Stimulated activated CD8-positive, alpha-beta memory T cell treated with anti-CD3 and anti-CD28 coated beads, Interleukin-4, amount 100 ng/mL, for 1 hour (primary cell): Measurements from ENCODE around the gene BCL11B.

ENCODE experiments used
- DNase-seq, 2 donors: peaks; one replicate each; pipeline ENCODE4 v3.0.0-alpha.2; 2020; ENCODE audit warnings: low read depth in 2 of 2, low spot score in 1 of 2

Gene BCL11B

GRCh38 chr14:99226687-99227086 is 45.3 kb downstream of the BCL11B start:
- no peak for DNase-seq

DNA sequence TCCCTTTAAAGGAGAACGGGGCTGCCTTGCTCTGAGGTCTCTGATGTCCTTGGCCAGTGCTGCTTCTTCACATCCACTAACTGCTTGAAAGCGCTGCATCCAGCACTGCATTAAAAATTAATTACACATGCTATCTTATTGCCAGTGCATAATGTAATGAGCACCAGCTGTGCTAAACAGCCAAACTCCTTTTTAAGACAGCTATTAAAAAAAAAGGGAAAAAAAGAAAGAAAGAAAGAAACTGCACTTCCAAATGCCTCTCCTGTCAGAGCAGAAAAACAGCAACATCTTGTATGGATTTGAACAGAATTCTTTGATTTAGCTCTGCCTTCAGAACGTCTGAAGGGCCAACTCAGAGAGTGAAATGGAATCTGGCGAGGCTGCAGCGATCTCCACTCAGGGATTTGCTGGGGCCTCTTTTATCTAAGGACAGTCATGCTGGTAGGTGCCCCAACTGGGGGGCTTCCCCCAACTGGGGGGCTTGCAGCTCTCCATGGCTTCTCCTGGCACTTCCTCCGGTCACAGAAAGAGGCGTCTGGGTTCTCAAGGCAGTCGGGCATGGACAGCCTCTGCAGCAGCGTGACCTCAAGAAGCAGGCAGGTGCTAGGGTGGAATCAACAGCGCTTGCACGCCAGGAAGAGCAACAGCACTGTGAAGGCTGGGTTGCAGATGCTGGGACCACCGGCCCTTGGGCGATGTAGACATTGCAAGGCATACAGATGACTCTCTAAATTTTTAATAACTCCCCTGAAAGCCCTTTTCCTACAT is 46.4 kb downstream of the BCL11B start:
- no peak for DNase-seq

DNA sequence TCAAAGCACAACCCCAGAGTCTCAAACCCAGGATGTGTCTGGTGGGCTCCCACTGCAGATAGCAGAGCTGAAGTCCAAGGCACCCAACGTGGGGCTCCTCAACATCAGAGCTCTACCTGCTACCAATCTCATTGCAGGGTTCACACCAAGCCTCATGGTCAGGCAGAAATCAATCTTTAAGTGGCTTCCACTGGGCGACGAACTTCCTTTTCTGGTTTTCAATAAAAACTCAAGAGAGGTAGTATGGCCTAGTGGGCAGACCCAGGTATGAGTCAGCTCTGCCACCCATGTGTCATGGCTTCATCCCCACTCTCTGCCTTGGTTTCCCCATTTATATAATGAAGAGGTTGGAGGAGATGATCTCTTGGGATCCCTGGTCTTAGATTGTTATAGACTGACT is 47.0 kb downstream of the BCL11B start:
- no peak for DNase-seq

DNA sequence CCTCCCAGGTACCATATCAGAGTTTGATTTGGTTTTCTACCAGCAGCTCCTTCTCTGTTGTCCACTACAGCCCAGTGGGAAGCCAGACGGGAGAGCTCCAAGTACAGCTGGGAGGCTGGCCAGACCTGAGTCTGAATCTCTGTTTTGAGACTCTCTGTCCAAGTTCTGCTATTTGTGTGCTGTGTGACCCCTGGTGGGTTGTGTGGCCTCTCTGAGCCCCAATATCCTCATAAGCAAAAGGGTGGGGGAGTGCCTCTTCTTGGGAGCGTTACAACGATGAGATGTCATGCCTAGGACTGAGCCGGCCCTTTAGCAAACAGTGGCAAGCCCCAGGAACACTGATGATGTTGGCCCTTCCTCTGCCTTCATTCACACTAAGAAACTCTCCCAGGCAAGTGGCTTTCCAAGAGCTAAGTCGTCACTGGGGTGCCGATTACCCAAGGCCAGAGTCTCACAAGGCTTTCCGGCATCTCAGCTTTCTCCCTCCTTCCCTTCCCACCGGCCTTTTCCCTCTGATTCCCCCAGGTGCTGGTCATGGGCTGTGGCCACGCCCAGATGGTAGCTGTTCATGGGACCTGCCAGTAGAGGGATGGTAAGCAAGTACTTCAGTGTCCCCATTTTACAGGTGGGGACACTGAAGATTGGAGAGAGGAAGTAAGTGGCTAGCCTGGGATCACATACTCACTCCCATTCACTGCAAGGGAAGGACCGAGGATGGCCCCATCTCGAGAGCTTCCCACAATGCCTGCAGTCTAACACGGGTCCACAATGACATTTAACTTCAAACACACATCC is 47.7 kb downstream of the BCL11B start:
- DNase-seq: no peak

DNA sequence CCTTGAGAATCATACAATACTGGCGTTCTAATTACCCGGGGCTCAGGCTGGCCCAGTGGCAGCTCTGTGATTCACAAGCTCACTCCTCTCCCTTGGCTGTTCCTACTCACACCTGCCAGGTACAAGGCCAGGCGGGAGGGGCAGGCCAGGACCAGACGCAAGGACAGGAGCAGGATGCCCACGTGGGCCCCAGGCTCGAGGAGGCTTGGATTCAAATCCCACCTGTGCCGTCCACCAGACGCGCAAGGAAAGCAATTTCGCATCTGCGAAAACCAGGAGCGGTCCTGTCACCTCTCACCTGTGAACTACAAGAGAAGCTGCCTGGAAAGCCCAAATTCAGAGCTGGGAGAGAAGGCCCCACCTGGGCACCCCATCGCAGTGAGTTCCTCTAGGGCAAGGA is 50.6 kb downstream of the BCL11B start:
- no peak for DNase-seq

DNA sequence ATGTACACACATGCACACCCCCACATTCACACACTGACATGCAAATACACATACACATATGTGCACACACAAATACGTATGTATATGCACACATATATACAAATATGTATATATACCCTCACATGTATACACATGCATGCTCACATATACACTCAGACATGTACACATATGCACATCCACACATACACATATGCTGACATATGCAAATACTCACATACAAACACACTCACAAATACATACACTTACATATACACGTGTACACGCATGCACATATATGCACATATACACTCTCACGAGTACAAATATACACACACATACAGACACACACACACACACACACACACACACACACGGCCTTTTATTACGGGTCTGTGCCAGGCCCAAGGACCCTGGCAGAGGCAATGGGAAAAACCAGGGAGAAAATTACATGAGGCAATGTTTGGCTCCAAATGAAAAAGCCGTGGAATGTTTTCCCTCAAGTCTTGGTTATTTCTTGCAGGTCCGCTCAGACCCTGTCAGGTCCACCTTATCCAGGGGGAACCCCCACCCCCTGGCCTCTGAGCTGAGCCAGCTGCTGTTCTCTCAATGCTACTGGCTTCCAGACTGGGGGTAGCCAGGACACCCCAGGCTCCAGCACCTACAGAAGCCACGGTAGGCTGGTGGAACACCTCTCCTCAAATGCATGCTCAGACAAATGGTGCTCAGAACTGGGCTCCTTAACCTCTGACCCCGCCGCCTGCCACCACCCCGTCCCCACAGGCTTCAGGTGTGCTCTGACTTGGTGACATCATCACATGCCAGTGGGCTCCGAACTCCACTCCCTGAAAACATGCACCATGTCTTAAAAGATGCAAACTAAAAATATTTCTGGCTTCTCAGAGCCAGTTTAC is 54.7 kb downstream of the BCL11B start:
- DNase-seq: no peak

DNA sequence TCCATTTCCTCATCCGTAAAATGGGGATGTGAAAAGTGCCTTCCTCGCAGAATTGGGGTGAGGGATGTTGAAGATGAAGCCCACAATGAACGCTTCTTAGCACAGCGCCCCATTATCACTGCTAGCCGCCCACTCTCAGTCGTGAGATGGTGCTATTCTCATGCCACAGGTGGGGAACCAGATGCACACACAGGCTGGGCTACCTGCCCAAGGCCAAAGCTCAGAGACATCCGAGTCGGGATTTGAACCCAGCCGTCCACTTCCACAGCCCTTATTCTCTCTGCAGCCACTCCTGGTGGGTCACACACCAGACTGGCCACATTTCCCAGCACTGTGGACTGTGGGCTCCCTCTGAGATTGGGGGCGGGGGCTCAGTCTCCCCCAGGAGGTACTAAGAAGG is 55.8 kb downstream of the BCL11B start:
- no peak for DNase-seq

GRCh38 chr14:99215277-99215676 is 56.7 kb downstream of the BCL11B start:
- no peak for DNase-seq

DNA sequence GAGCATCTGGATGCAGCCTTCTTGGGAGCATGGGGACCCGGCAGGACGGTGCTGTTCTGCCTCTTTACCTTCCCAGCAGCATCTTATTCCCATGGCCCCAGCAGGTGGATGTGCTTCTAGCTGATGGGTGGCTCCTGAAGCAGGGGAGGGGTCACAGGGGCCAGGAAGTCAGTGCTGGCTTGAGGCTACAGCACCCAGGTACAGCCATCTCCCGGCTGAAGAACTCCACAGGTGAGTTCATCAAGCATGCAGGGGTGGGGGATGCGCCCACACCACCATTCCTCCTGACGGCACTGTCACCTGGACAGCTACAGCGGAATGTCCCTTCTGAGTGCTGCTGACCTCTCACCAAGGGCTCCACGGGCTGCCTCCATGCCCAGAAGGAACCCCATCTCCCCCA is 57.3 kb downstream of the BCL11B start:
- no peak for DNase-seq

DNA sequence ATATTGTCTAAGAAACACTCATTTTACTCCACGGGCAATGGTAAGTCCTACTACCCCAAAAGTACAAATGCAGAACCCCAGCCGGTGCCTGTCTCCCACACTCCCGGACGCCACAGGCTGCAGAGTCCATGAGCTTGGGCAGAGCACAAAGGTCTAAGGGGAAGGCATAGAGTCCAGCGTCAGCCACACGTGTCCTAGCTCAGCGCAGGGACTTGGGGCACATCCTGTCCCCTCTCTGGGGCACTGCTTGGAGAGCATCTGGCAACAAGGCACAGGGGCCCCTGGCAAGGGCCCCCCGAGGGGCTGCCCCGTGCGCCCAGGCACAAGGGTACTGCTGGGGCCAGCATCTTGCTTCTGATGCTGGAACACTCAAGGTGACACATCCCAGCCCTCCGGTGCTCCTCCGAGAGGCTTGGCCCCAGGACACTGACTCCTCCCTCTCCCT is 58.4 kb downstream of the BCL11B start:
- no peak for DNase-seq

GRCh38 chr14:99213101-99213500 is 58.9 kb downstream of the BCL11B start:
- DNase-seq: no peak

- DNase-seq: no peak
These were observed 59.4 kb downstream of the BCL11B start for GRCh38 chr14:99212646-99213045.

- DNase-seq: no peak
These were observed 59.8 kb downstream of the BCL11B start for GRCh38 chr14:99212199-99212598.

DNA sequence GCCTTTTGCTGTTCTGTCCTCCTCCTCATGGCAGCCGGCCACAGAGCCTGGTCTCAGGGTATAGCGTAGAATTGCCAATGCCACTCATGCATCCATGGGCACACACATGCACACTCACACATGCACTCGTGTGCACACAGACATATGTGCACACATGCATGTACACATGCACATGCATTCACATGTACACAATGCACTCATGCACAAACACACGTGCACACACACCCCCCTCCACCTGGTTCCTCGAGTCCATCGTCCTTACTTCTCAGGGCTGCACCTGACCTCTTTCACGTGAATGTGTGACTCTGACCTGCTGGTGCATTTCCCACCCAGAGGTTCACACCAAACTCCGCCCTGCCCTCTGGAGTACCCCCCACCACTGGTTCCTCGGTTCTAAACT is 60.6 kb downstream of the BCL11B start:
- no peak for DNase-seq

GRCh38 chr14:99210333-99210732 is 61.7 kb downstream of the BCL11B start:
- DNase-seq: no peak

GRCh38 chr14:99209409-99209808 is 62.6 kb downstream of the BCL11B start:
- no peak for DNase-seq

DNA sequence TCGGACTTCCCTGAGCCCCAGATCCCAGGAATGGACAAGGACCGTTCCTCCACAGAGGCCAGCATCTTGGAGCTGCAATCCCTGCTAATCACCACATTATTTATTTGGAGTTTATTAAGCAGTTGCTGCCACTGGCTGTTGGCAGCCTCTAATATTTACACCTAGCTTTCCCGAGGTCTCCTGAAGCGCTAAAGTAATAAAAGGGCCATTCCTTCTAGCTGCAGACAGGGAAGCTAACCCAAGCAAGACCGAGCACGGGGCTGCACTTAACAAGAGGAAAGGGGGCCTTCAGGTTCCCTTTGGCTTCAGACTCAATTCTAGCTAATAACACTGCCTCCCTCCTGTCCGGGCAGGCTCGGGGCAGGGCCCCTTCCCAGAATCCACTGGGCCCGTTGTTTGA is 63.7 kb downstream of the BCL11B start:
- DNase-seq: no peak

- no peak for DNase-seq
These were observed 64.5 kb downstream of the BCL11B start for GRCh38 chr14:99207456-99207855.

GRCh38 chr14:99206090-99206489 is 65.9 kb downstream of the BCL11B start:
- DNase-seq: no peak

GRCh38 chr14:99205086-99205688 is 66.8 kb downstream of the BCL11B start:
- no peak for DNase-seq

- DNase-seq: no peak
These were observed 68.2 kb downstream of the BCL11B start for GRCh38 chr14:99203801-99204200.
